Measurements from ENCODE around the gene CCDC146. TPM values are rescaled to one million over a fixed set of nuclear protein-coding genes. Genes with fewer than 3 reads are reported as not detected.
A peak's percentile ranks its signal among the peaks of the same experiment; 100 is the strongest.

Gene CCDC146
- polyA plus RNA-seq, 1 donor, result 9.6 TPM

DNA sequence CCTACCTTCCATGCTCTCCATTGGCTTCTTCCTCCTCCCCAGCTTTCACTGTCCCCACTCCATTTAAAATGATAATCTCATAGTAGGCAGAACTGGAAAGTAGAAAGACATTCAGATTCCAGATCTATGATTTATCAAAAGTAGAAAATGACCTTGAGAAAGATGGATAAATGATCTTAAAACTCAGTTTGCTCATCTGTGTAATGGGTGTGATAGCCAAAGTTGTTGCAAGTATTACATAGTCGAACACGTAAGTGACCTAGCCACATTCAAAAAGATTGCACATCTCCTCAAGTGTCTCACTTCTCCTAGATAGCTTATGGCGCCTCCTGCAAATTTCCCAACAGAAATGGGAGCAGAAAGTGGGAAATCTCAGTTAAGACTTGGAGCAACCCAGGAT, 167.0 kb downstream of the CCDC146 start:
- no peak for DNase-seq (ENCODE audit: low read depth)

DNA sequence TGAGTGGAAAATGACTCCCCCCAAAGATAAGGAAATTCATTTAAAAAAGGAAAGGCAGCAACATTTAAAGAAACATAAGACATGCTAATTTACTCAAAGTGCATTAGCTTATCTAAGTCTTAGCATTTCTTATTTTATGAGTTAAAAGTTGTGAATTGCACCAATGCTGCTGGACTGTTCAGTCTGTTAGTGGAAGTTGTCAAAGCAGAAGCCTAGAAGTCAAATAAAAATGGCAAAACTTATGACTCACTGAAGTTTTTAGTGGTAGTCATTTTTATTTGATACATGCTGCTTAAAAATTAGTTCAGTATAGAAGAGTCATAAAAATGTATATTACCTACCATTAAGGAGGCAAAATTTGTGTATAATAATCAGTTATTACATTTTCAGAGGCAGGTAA, 168.0 kb downstream of the CCDC146 start:
- no peak for DNase-seq (ENCODE audit: low read depth)

DNA sequence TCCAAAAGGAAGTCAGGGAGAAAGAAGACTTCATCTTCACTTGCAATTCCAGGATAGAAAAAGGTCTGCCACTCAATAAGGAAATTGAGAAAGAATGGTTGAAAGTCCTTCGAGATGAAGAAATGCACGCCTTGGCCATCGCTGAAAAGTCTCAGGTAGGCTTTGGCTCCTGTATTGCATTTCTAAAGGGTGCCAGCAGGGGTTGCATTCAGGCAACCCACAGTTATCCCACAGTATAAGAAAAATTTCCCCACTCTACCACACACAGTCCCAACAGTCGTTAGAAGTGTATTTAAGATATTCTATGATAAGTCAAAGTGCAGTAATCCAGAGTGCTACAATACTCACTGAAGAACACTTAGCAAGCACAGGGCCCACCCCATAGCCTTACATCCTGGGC, 170.6 kb downstream of the CCDC146 start:
- DNase-seq (ENCODE audit: low read depth), result no peak

DNA sequence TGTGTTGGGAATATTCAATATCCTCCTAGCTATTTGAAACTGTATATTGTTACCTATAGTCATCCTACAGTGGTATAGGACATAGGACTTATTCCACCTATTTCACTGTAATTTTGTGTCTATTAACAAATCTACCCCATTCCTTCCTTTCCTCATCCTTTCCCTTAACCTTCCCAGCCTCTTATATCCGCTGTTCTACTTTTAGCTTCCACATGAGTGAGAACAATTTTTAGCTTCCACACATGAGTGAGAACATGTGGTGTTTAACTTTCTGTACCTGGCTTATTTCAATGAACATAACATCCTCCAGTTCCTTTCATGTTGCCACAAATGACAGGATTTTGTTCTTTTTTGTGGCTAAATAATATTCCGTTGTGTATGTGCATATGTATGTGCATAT, 173.1 kb downstream of the CCDC146 start:
- DNase-seq (ENCODE audit: low read depth), result no peak

DNA sequence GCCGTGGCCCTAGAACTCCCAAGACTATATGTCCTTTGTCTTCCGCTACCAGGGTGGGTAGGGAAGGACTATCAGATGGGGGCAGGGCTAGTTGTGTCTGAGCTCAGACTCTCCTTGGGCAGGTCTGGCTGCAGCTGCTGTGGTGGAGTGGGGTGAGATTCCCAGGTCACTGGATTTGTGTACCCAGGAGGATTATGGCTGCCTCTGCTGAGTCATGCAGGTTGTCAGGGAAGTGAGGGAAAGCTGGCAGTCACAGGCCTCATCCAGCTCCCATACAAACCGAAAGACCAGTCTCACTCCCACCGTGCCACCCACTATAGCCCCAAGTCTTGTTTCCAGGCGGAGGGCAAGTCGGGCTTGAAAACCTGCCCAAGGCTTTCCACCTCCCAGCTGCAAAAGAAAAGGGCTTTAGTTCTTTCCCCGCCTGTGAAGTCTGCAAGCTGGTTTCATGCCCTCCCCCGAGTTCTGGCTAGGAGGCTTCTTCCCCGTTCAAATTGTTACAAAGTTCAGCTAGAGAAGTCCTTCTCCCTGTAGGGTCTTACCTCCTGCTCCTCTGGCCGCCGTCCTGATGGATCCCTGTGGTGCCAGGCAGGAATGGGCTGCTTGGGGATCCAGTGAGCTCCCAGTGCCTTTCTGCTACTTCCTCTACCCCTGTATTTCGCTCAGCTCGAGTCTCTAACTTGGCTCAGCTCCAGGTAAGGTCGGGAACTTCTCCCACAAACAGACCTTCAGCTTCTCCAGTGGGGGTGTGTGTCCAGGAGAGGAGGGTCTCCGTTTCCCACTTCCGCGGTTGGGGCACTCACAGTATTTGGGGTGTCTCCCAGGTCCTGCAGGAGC, 184.0 kb downstream of the CCDC146 start:
- no peak for DNase-seq (ENCODE audit: low read depth)

DNA sequence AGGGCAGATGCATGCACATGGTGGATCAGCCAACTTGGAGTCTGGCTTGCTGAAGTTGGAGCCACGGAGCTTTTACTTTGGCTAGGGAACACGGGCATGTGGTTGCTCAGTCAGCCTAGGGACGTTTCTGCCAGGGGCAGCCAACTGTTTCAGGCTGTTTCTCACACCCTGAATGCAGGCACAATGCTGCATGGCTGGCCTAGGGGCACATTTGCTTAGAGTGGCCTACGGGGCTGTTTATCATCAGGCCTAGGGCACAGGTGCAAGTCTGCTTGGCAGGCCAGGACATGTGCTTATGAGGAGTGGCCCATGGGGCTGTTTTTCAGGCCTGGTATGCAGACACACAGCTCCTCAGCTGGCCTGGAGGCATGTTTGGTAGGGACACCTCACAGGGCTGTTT, 186.4 kb downstream of the CCDC146 start:
- no peak for DNase-seq (ENCODE audit: low read depth)

DNA sequence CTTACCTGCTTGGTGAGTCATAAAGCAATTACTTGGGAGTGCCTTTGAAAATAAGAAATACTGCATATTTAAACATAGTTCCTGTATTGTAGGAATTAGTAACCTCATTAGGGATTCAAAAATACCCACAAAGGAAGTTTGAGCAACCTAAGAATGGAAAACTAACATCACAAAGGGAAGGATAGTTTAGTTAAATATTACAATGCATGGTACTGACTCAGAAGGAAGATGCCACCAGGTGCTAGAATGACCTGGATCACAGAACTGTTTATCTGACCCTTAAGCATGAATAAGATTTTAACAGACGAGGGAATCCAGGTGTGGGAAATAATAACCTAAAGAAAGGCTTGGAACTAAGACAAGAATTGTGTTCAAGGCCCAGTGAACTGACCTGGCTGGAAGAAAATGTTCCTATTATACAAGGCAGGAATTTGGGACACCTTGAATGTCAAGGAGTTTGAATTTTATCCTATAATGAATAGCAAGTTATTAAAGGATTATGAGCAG, 187.4 kb downstream of the CCDC146 start:
- DNase-seq (ENCODE audit: low read depth), result no peak

DNA sequence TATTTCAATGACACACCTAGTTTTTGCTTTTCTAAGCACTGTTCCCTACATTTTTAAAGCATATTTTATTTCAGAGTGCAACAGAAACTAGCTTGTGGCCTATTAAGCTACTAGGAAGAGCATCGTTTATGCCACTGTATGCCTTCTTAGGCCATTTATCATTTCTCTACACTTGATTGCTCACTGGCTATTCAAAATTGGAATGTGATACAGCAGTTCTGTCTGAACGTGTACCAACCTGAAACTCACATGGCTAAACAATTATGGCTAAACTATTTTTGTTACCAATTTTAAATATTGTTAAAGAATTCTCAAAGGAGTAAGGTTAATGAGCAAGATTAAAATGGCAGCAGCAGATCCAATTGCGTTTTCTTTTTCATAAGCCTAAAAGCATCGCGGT, 188.6 kb downstream of the CCDC146 start:
- no peak for DNase-seq (ENCODE audit: low read depth)

DNA sequence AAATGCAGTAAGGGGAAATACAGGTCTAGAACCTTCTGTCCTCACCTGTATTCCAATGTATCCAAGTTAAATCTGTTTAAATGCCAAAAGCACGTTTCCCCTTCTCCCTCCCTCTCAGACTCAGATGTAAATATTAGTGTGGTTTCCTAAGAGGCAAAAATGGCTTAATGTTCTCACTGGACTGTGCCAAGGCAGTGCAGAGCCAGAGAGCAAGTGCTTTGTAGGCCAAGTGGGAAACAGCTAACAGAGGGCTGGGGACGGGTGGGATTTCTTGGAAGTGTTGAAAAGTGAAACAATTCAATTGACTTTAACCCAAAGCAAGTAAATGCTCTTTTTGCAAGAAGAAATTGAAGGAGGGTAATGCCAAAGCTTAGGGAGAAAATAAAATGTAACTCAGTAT, 190.7 kb downstream of the CCDC146 start:
- no peak for DNase-seq (ENCODE audit: low read depth)

DNA sequence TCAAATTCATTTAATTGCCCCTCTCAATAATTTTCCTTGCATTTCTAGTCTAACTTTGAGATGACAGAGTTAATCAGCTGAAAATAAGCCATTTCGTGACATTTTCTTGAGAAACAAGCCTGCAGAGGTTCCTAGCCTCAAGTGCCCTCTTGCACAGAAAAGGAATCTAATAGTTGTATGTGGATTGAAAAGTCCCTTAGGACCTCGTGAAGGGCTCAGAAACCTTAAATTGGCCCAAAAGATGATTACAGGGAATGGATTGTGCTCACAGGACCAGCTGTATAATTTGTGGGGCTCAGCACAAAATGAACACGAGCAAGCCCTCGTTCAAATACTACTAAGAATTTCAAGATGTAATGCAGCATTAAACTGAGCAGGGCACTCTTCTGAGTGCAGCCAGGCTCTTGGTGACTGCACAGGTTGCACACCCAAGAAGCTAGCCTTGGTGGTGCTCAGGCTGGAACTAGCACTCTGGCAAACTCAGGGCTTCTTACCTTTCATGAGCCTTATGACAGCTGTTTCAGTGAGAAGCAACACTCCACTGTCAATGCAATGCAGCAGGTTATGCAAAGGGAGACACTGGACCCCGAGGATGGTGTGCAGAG, 191.6 kb downstream of the CCDC146 start:
- DNase-seq (ENCODE audit: low read depth), result no peak

DNA sequence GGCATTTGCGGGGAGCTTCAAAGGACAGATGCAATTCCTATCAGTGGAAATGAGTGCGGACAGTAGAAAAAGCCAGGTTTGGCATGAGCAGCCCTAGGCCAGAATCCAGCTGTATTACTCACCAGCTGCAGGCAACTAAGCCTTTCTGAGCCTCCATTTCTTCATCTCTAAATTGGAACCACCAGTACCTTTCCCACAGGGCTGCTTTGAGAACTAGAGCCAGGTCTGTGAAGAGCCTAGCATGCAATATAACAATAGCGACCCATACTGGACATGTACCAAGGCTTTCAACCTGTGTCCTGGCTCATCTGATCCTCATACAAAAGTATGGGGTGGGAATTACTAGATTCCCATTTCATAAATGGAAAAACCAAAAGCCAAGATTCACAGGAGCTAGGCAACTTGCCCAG, 192.8 kb downstream of the CCDC146 start:
- DNase-seq (ENCODE audit: low read depth), result peak; percentile 72

DNA sequence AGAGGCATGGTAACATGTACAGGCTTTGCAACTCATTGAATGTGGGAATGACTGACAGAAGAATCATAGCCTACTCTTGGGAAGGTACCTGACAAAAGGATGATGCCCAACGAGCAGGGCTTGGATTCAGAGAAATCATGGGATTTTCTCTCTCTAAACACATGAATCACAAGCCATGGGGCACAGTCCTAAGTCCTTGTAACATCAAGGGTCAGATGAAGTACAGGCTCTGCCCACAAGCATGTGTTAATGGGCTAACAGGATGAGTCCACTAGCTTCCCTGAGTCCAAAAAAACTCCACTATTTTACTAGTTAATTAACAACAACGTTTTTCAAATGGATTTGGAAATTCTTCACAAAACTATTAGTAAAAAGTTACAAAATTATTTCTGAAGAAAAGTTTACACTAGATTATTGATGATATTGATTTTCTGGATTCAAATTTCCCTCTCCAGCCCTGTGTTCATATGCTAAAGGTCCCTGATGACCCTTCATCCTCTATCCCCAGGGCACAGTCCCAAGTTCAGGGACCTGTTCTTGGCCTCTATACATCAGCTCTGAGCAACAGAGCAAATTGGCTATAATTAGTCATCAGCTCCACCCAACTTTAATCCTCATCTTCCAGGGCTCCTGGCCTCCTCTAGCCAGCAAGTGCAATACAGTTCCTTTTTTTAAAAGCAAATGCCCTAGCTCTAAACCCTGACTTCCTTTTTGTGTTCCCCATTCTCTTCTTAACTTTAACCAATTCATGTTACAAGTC, 194.0 kb downstream of the CCDC146 start:
- DNase-seq (ENCODE audit: low read depth), result no peak

DNA sequence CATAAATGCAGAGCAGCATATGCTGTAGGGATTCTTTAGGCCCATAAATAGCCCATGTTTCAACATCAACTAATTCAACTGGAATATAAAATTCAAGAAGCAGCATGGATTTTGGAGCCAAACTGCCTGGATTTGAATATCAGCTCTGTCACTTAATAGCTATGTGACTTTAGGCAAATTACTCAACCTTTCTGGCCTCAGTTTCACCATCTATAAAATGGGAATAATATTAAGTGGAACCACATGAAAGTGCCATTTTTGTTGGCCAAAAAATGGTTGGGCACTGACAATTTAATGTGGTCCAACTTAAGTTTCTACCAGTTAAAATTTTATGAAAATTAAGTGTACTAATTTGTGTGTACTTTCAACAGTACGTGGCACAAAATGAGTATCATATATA, 195.6 kb downstream of the CCDC146 start:
- no peak for DNase-seq (ENCODE audit: low read depth)

DNA sequence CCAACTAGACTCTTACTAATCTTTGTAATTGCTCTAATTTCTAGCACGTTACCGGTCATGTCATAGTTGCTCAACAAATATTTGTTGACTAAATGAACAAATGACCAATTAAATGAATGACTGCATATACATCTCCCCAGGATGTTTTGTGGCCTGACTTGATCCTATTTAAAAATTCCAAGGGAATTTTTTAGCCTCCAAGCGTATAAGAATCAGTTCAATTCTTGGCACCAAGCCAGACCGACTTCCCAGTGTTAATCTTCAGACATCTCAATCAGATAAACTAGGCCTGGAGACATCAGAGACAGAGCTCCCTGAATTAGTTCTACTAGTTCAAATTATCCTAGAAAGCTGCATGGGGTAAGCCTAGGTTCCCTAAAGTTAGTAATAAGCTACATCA, 197.7 kb downstream of the CCDC146 start:
- DNase-seq (ENCODE audit: low read depth), result no peak

DNA sequence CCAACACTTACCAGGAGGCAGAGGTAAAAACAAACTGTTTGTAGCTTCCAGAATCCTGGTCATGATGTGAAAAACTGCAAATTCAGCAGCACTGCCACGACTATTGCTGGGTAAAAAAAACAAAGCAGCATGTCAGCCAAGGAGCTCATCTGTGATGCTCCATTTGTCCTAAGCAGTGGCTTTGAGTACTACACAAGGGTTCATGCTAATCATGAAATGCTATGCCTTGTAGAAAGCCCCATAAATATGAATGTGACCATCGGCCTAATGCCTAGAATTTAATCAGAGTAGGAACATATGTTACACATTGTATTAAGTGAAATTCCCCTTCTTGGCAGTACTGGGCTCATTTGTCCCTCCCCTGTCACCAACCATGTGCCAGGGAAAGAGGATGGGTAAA, 198.3 kb downstream of the CCDC146 start:
- DNase-seq (ENCODE audit: low read depth), result no peak

DNA sequence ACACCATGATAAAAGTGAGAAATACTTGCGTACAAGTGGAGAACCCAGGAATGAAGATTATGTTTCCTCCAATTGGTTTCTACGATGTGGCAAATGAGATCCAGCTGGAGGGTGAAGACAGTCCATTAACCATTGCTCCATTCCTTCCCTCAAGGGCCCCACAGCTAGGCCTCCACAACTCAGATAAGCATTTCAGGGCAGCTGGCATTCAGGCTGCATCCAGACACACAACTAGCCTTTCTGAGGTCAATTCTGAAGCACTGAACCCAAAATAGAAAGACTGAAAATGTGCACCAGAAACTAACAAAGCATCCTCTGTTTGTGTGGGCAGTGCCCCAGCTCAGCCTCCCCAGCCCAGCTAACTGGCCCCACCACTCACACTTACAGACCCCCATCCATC, 198.9 kb downstream of the CCDC146 start:
- DNase-seq (ENCODE audit: low read depth), result no peak

DNA sequence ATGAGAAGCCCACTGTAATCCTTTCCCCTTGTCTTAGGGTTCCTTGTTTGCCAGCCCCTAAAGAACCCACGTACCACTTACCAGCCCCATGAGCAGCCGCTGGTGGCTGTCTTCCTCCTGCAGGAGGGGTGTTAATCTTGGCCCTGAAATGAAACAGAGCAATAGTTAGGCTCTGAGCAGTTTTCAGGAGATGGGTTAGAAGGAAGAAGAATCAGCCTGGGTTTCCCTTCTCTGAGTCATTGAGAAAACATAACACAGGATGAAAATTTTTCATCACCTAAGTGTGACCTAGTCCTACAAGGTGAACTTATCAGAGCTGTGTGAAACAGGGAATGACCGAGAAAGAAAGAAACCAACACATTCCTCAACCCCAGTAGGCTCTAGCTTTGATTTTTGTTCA, 203.7 kb downstream of the CCDC146 start:
- DNase-seq (ENCODE audit: low read depth), result no peak

DNA sequence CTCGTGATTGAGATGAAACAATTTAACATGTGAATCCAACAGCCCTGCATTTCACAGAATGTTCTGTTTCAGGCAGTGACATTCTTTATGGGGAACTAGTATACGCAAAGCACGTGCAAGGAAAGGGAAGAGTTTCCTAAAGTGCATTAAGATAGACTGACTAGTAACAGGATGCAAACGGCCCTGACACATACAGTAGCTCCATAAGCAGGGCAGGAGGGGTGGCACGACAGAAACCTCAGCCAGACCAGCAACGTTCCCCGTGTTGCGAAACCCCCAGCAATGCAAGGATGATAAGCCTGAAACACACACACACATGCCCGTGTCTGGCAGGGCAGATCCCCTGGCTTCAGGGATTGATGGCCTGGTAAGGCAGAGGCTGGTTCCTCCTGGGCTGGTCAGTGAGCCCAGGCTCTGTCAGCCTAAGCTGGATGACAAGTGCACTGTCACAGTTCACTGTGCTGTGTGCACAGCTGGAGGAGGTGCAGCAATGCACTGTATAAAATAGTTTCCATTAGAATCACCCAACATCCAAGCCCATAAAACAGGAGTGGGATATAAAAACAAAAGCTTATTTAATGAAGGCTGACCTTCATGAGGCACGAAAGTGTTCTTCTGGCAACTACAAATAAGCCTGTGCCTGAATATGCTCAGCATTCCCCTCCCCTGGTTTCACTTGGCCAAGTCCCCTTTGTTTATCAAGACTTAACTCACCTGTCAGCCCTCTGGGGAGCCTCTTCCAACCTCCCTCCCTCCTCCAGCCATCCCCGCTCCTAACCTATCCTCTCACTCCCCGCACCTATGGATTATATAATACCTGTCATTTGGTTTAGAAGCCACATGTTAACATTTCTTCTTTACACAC, 204.9 kb downstream of the CCDC146 start:
- DNase-seq (ENCODE audit: low read depth), result no peak

DNA sequence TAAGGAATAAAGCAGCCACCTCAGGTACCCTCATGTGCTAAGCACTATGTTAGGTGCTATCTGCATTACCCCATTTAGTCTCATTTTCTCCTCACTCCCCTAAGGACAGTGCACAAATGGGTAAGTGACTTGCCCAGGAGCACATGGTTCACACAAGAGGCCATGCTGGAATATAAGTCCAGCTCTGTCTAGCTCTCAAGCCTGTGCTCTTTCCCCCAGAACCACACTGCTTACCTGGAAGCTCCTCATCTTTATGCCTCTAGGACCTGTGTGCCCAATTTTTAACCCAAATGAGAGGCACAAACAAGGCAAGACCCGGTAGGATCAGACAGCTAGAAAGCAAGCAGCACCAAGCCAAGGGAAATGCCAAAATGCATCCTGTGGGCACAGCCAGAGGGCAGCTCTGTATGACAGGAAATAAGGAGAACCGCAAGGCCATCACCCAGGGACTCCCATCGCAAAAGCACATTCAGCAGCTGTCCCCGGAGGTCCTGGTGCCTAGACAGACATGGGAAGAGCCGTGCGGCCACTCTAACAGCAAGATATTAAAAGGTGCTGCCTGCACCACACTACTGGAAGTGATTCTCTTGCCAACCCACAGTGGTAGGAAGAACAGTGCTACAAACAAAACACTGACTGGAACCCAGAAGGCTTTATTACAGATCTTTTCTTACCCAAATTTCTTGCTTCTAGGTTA, 205.7 kb downstream of the CCDC146 start:
- DNase-seq (ENCODE audit: low read depth), result no peak

DNA sequence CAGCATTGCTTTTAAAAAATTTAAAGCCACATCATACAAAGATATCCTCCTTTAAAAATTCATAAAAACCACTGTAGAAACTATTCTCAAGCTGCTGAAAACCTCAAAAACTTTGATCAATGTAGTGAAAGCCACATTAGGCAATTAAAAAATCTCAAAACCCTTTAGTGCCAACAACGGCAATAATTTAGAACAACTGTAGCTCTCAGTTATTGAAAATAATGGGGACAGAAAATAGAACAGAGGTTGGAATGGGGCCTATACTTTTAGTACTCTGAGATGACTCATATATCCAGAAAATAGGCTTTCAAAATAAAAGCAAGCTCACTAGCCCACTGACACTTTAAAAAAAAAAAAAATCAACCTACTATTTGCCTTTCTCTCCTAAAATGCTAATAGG, 206.3 kb downstream of the CCDC146 start:
- DNase-seq (ENCODE audit: low read depth), result no peak
